ENCODE data around the gene LRCH1. TPM values are rescaled to one million over a fixed set of nuclear protein-coding genes. Genes with fewer than 3 reads are reported as not detected.
A peak's percentile ranks its signal among the peaks of the same experiment; 100 is the strongest.

Gene LRCH1
- total and polyA plus RNA-seq, 10 of the 15 experiments (the other 5 are each of a cell fraction or from before 2014, with no cell fraction given): 5.3 to 48.9 (median 14.4) TPM

DNA sequence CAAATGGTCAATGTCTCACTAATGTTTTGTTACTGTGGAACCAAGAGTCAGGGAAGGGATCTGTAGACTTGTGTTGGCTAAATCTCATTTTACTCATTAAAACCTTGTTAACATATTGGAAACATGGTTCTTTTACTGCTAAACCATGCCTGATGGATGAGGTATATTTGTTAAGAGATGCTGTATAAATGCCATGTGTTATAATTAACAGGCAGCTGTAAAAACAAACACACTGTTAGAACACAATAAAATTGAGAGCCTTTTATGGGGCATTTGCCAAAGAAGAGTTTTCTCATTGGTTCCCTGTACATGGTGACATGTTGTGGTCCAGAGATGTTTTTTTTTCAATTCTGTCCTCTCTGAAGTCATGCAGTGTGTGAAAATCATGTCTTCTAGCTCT, 122.0 kb downstream of the LRCH1 start:
- ChIA-PET SMC1A (ENCODE audit: uncharacterized antibody, unreplicated experiment) (interaction anchor here (0.8 to 2.8 kb wide), 15 partner anchors 9 to 152 kb away, joined by 3 to 13 read pairs (median 4); partner anchors contain the start of gene LRCH1), POLR2A (interaction anchor here (0.5 to 2.3 kb wide), 4 partner anchors 8 to 55 kb away, joined by 3 to 7 read pairs (median 4); no protein-coding TSS in a partner anchor), RAD21 (ENCODE audit: unreplicated experiment) (interaction anchor here (1.2 to 7.8 kb wide), 3 partner anchors 27 to 123 kb away, joined by 3 to 52 read pairs (median 5); partner anchors contain the start of gene LRCH1), CTCF (interaction anchor here (0.7 to 10.4 kb wide), 5 partner anchors 13 to 123 kb away, joined by 3 to 64 read pairs (median 3); no protein-coding TSS in a partner anchor)
- Histone ChIP-seq H3K9me3 (replicated peaks; ENCODE audit: control insufficient read depth, insufficient read depth, low read length) (no peaks in the 10 kb centered on the region), H3K27me3 (replicated peaks in 1 of 2; ENCODE audit: control insufficient read depth in 2 of 2, insufficient read depth in 2 of 2, low read length in 1 of 2) (no peaks in the 10 kb centered on the region), H3K4me1 (ENCODE audit: control insufficient read depth, insufficient read depth, low read length) (peaks cover 26% of the 10 kb centered on the region), H4K20me1 (ENCODE audit: control insufficient read depth, insufficient read depth) (no peaks in the 10 kb centered on the region), H3K79me2 (ENCODE audit: control insufficient read depth, insufficient read depth, low read length) (peaks cover 78% of the 10 kb centered on the region), H3K27ac (ENCODE audit: control insufficient read depth, insufficient read depth) (no peak overlapping the region), H3K4me3 (no peak overlapping the region), H3K9ac (ENCODE audit: control insufficient read depth, insufficient read depth, low read length) (no peak overlapping the region), H2AFZ (ENCODE audit: control insufficient read depth, low read depth, low read length) (no peak overlapping the region), H3K36me3 (ENCODE audit: control insufficient read depth in 2 of 2, insufficient read depth in 2 of 2, low read length in 1 of 2) (peaks cover 5 to 17% of the 10 kb centered on the region in 2 experiments; a peak in 3 of 4 replicates), H3K4me2 (ENCODE audit: control insufficient read depth, insufficient read depth) (no peak overlapping the region)
- DNase-seq (ENCODE audit: low read depth, low spot score) (no peak), ATAC-seq (no peak), FAIRE-seq (no peak)
- TSS peak; percentile 2 for BruUV-seq (replicated peaks)
- in situ Hi-C loops (cut with MboI) (no loop called here), intact Hi-C loops (cut with micrococcal nuclease; ENCODE audit: unreplicated experiment) (no loop called here)
- TF ChIP-seq MTA3 (IDR thresholded peaks at IDR 0.05; ENCODE audit: borderline replicate concordance, low read length) (no peak), HDGF (IDR thresholded peaks at IDR 0.05) (no peak), RCOR1 (conservative IDR thresholded peaks at IDR 0.05; ENCODE audit: low read depth, low read length) (no peak), CHD2 (IDR thresholded peaks at IDR 0.05; ENCODE audit: borderline replicate concordance, low read depth, low read length) (no peak), GATAD2B (conservative IDR thresholded peaks at IDR 0.05; ENCODE audit: low read depth) (no peak), POU2F2 (IDR thresholded peaks at IDR 0.05; ENCODE audit: borderline replicate concordance, low read depth, low read length) (no peak), YY1 (IDR thresholded peaks at IDR 0.05; ENCODE audit: low read depth, low read length) (no peak), NFXL1 (IDR thresholded peaks at IDR 0.05; ENCODE audit: borderline replicate concordance) (no peak), CBFB (IDR thresholded peaks at IDR 0.05; ENCODE audit: low read depth) (no peak)
- TF ChIP-seq, protein P1, sequence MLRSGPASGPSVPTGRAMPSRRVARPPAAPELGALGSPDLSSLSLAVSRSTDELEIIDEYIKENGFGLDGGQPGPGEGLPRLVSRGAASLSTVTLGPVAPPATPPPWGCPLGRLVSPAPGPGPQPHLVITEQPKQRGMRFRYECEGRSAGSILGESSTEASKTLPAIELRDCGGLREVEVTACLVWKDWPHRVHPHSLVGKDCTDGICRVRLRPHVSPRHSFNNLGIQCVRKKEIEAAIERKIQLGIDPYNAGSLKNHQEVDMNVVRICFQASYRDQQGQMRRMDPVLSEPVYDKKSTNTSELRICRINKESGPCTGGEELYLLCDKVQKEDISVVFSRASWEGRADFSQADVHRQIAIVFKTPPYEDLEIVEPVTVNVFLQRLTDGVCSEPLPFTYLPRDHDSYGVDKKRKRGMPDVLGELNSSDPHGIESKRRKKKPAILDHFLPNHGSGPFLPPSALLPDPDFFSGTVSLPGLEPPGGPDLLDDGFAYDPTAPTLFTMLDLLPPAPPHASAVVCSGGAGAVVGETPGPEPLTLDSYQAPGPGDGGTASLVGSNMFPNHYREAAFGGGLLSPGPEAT (IDR thresholded peaks at IDR 0.05; ENCODE audit: low read depth): no peak
- TF ChIP-seq, protein P2, sequence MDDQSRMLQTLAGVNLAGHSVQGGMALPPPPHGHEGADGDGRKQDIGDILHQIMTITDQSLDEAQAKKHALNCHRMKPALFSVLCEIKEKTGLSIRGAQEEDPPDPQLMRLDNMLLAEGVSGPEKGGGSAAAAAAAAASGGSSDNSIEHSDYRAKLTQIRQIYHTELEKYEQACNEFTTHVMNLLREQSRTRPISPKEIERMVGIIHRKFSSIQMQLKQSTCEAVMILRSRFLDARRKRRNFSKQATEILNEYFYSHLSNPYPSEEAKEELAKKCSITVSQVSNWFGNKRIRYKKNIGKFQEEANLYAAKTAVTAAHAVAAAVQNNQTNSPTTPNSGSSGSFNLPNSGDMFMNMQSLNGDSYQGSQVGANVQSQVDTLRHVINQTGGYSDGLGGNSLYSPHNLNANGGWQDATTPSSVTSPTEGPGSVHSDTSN (IDR thresholded peaks at IDR 0.05; ENCODE audit: insufficient replicate concordance, low read depth, low read length): no peak
- TF ChIP-seq, protein P3, sequence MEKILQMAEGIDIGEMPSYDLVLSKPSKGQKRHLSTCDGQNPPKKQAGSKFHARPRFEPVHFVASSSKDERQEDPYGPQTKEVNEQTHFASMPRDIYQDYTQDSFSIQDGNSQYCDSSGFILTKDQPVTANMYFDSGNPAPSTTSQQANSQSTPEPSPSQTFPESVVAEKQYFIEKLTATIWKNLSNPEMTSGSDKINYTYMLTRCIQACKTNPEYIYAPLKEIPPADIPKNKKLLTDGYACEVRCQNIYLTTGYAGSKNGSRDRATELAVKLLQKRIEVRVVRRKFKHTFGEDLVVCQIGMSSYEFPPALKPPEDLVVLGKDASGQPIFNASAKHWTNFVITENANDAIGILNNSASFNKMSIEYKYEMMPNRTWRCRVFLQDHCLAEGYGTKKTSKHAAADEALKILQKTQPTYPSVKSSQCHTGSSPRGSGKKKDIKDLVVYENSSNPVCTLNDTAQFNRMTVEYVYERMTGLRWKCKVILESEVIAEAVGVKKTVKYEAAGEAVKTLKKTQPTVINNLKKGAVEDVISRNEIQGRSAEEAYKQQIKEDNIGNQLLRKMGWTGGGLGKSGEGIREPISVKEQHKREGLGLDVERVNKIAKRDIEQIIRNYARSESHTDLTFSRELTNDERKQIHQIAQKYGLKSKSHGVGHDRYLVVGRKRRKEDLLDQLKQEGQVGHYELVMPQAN (conservative IDR thresholded peaks at IDR 0.05): no peak
- TF ChIP-seq, protein P4, sequence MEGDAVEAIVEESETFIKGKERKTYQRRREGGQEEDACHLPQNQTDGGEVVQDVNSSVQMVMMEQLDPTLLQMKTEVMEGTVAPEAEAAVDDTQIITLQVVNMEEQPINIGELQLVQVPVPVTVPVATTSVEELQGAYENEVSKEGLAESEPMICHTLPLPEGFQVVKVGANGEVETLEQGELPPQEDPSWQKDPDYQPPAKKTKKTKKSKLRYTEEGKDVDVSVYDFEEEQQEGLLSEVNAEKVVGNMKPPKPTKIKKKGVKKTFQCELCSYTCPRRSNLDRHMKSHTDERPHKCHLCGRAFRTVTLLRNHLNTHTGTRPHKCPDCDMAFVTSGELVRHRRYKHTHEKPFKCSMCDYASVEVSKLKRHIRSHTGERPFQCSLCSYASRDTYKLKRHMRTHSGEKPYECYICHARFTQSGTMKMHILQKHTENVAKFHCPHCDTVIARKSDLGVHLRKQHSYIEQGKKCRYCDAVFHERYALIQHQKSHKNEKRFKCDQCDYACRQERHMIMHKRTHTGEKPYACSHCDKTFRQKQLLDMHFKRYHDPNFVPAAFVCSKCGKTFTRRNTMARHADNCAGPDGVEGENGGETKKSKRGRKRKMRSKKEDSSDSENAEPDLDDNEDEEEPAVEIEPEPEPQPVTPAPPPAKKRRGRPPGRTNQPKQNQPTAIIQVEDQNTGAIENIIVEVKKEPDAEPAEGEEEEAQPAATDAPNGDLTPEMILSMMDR (IDR thresholded peaks at IDR 0.05 in 2 of 3, conservative IDR thresholded peaks at IDR 0.05 in 1 of 3; ENCODE audit: control insufficient read depth in 2 of 3, extremely low read depth in 1 of 3, insufficient read depth in 1 of 3, low read depth in 3 of 3, low read length in 3 of 3): no peak
- TF ChIP-seq, protein P5, sequence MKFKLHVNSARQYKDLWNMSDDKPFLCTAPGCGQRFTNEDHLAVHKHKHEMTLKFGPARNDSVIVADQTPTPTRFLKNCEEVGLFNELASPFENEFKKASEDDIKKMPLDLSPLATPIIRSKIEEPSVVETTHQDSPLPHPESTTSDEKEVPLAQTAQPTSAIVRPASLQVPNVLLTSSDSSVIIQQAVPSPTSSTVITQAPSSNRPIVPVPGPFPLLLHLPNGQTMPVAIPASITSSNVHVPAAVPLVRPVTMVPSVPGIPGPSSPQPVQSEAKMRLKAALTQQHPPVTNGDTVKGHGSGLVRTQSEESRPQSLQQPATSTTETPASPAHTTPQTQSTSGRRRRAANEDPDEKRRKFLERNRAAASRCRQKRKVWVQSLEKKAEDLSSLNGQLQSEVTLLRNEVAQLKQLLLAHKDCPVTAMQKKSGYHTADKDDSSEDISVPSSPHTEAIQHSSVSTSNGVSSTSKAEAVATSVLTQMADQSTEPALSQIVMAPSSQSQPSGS (IDR thresholded peaks at IDR 0.05; ENCODE audit: low read length): no peak
- TF ChIP-seq, protein P6, sequence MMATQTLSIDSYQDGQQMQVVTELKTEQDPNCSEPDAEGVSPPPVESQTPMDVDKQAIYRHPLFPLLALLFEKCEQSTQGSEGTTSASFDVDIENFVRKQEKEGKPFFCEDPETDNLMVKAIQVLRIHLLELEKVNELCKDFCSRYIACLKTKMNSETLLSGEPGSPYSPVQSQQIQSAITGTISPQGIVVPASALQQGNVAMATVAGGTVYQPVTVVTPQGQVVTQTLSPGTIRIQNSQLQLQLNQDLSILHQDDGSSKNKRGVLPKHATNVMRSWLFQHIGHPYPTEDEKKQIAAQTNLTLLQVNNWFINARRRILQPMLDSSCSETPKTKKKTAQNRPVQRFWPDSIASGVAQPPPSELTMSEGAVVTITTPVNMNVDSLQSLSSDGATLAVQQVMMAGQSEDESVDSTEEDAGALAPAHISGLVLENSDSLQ (IDR thresholded peaks at IDR 0.05): no peak

Data from GM12878 (cell line).